Measurements from ENCODE around the gene LCE3A.
"Not testable (repeated sequence)": the region's sequence is repeated elsewhere in the genome, so short reads cannot be mapped to it uniquely, and the experiment has no call there.

The LCE3A gene

GRCh38 chr1:152622803-152623202 lies at the start of gene LCE3A:
Gene LCE3A, minus strand, starts transcription at chr1:152623103. Its CDS starts 0 bp downstream, at chr1:152623103.
- no peak within 1 kb of the TSS for H3K4me3 ChIP-seq (ENCODE audit: low read depth, low read length)
- DNase-seq (ENCODE audit: low read depth): no peak
- no peak for TF ChIP-seq CTCF (IDR thresholded peaks at IDR 0.05; ENCODE audit: control insufficient read depth, extremely low read depth, insufficient read depth)

GRCh38 chr1:152667648-152668047 lies 44.7 kb upstream of the LCE3A start:
- TF ChIP-seq CTCF (IDR thresholded peaks at IDR 0.05; ENCODE audit: control insufficient read depth, extremely low read depth, insufficient read depth): no peak

GRCh38 chr1:152666171-152666570 lies 43.3 kb upstream of the LCE3A start:
- not testable (repeated sequence) for DNase-seq (ENCODE audit: low read depth); H3K4me3 ChIP-seq (ENCODE audit: low read depth, low read length)

More at GRCh38 chr1:152667648-152668047, 44.7 kb upstream of the LCE3A start:
- DNase-seq (ENCODE audit: low read depth): no peak
- H3K4me3 ChIP-seq (ENCODE audit: low read depth, low read length): no peak overlapping the region

GRCh38 chr1:152663098-152663497 lies 40.2 kb upstream of the LCE3A start, which contains the start of gene LCE2D:
Gene LCE2D, plus strand, starts transcription at chr1:152663380. Its CDS starts 726 bp downstream, at chr1:152664106.
- no peak within 1 kb of the TSS for H3K4me3 ChIP-seq (ENCODE audit: low read depth, low read length)
- no peak for DNase-seq (ENCODE audit: low read depth)
- no peak for TF ChIP-seq CTCF (IDR thresholded peaks at IDR 0.05; ENCODE audit: control insufficient read depth, extremely low read depth, insufficient read depth)

GRCh38 chr1:152658649-152659048 lies 35.7 kb upstream of the LCE3A start:
- TF ChIP-seq CTCF (IDR thresholded peaks at IDR 0.05; ENCODE audit: control insufficient read depth, extremely low read depth, insufficient read depth): no peak
- DNase-seq (ENCODE audit: low read depth): no peak
- no peak overlapping the region for H3K4me3 ChIP-seq (ENCODE audit: low read depth, low read length)

- TF ChIP-seq CTCF (IDR thresholded peaks at IDR 0.05; ENCODE audit: control insufficient read depth, extremely low read depth, insufficient read depth): no peak
- DNase-seq (ENCODE audit: low read depth): no peak
- no peak overlapping the region for H3K4me3 ChIP-seq (ENCODE audit: low read depth, low read length)
Observed at GRCh38 chr1:152657677-152658076, 34.8 kb upstream of the LCE3A start.

GRCh38 chr1:152656459-152656858 lies 33.6 kb upstream of the LCE3A start:
- no peak for DNase-seq (ENCODE audit: low read depth)
- no peak for TF ChIP-seq CTCF (IDR thresholded peaks at IDR 0.05; ENCODE audit: control insufficient read depth, extremely low read depth, insufficient read depth)
- H3K4me3 ChIP-seq (ENCODE audit: low read depth, low read length): no peak overlapping the region

Data from LNCaP clone FGC (cell line).